DMS114 treated with DMSO at 0.1 percent for 48 hours (cell line): Measurements from ENCODE around the gene FARP1.

Experiments used
- DNase-seq: peaks from one replicate; lab custom pipeline; 2025; ENCODE audit not compliant: unreplicated experiment; lab: John Stamatoyannopoulos, UW

The FARP1 gene

GRCh38 chr13:98439896-98440295, 297.0 kb downstream of the FARP1 start:
- DNase-seq = no peak

GRCh38 chr13:98440390-98441055, 297.6 kb downstream of the FARP1 start:
- no peak for DNase-seq

GRCh38 chr13:98441056-98441676, 298.3 kb downstream of the FARP1 start:
- no peak for DNase-seq

DNA sequence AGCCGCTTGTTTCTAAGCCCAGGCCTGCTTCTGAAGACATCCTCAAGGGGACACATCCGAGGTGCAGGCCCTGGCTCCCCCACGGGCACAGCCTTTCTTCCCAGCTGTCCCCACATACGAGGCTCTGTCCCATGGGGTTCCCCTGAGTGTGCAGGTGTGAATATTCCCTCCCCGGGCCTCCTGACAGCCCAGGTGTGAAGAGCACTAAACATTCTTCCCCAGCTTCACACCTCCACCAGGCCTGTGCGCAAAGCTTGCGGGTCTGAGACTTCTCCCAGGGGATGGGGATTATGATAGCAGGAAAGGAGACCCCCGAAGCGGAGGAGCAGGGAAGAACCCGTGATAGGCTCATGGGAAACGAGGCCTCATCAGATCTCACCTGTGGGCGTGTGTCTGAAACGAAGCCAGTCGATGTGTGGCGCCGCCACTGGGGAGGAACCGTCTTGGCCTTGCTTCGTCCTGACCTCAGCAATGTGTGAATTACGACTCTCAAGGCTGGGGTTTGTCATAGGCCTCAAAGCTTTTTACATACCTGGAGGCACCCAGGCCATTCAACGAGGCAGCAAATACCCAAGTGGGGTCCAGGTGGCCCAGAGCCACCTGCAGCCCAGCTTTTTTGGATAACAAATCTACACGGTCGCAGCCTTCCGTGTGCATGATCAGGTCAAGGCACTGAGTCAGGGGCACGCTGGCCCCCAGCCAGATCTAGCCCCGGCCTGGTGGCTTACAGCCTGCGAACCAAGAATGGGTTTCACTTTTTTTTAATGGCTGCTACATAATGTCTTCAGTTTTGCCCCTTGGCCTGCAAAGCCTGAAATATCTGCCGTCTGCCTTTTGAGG, 299.7 kb downstream of the FARP1 start:
- DNase-seq = no peak

- DNase-seq = no peak
These were observed 300.4 kb downstream of the FARP1 start for GRCh38 chr13:98443329-98443728.

DNA sequence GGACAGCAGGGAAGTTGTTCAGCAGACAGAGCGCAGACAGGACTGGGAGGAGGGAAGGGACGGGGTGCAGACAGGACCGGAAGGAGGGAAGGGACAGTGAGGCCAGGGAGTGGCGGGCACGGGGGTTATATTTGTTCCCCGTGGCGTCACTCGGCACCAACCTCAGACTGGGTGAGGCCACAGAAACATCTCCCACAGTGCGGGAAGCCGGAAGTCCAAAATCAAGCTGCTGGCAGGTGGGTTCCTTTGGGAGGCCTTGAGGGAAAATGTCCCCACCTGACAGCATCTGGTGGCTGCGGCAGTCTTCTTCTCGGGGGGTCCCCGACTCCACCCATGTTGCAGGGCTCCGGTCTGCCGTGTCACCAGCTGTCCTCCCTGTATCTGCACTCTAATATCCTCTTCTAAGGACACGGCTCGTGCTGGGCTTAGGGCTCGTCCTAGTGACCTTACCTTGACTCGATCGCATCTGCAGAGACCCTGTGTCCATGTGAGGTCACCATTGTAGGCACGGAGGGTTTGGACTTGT, 301.0 kb downstream of the FARP1 start:
- no peak for DNase-seq

DNA sequence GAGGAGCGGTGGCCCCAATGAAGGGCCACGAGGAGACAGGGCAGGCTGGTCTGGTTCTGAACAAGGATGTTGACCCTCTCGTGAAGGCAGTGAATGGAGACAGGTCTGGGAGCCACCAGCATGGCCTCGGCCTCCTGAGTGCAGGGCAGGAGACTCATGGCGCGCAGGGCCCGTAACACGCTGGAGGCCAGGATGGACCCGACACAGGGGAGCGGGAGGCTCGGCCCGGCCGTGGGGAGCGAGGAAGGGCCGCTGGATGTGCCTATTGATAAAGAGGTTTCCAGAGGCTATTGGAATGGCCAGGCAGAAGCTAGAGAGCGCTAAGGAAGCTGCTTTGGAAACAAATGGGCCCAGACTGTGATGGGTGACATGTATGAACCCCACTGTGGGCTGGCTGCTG, 301.5 kb downstream of the FARP1 start:
- no peak for DNase-seq

DNA sequence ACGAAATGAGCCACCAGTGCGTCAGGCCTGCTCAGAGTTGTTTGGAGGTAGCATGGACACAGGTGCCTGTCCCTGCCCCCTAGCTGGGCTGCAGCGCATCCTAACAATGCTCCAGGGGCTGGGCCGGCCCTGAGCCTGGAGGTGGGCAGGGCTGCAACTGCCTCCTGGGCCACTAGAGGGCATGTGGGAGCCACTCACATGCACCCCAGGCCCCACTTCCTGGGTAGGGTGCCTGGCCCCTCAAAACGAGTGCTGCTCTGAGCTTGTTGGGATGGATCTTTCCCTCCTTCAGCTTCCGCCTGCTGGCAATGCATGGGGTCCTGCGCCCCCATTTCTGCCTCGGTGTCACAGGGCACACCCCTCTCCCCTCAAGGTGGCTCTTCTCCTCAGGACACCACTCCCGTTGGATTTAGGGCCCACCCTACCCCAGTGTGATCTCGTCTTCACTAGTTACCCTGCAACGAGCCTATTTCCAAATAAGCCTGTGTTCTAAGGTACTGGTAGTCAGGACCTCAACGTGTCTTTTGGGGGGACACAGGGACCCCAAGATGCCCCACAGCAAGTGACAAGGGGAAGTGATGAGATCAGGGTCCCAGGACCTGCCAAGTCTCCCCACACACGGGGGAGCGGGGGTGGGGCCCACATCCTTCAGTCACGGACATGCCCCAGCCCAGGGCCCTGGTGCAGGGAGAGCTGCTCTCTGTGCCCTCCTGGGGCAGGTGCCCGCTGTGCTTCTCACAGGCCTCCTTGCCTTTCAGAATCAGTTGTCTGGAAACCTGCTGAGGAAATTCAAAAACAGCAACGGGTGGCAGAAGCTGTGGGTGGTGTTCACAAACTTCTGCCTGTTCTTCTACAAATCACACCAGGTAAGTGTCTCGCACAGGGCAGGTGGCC, 302.7 kb downstream of the FARP1 start:
- DNase-seq = no peak

GRCh38 chr13:98446234-98446621, 303.3 kb downstream of the FARP1 start:
- DNase-seq = no peak

- DNase-seq = no peak
These were observed 304.2 kb downstream of the FARP1 start for GRCh38 chr13:98447130-98447529.

DNA sequence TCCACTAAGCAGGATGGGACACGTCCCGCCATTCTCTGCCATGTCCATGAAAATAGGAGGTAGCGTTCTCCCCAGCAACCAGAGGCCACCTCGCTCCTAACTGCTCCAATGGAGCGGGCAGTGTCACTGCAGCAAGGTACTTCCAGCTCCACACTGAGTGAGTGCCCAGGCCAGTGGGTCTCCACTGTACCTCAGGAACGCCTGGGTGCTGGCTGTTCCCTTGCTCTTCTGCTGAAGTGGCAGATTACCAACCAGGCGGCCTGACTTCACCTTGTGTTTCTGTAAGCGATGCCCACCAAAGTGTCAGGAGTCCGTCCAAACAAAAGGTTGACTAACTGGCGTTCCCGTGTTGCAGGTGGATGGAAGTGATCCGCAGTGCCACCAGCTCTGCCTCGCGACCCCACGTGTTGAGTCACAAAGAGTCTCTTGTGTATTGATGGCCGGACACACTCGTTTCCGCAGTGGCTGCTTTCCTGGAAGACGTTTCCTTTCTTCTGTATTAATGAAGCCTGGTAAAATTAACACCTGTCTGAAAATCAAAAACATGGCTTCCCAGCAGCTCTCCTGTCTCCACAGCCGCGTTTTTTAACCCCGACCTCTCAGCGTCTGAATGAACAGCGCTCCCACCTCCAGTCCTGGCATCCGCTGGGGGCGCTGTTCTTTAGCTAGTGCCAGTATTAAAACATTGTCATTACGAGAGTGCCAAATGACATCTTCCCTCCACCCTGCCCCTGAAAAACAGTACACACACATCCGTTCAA, 305.2 kb downstream of the FARP1 start:
- DNase-seq = no peak

DNA sequence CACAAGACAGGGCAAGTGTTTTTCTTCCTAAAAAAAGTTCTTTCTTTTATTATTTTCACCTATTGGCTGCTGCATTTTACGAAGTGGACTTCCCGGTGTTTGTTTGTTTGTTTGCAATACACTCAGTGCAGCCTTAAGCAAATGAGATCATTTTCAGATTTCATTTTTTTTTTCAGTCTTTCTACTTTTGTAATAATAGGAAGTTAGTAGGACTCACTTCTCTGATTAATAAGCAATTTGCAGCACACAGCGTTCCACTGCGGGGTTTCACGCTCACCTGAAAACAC, 305.7 kb downstream of the FARP1 start:
- DNase-seq = no peak

DNA sequence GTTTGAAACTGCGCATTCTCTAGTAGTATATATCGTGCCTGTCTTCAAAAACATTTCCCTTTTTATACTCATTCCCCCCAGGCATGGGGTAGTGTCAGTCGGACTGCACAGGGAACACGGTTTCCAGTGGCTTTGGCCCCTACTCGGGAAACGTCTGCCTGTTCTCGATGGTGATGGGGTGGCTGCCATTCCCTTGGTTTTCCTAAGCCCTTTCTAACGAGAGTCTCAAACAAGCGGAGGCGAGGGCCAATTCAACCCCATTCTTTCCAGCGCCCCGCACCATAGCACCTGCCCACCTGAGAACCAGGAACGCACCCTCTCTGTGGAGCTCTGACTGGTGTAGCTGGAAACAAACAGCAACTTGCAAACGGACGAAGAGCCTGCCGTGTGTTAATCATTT, 306.4 kb downstream of the FARP1 start:
- DNase-seq = no peak

GRCh38 chr13:98450026-98450425, 307.1 kb downstream of the FARP1 start:
- DNase-seq = no peak

- no peak for DNase-seq
These were observed 307.7 kb downstream of the FARP1 start for GRCh38 chr13:98450539-98451111.

GRCh38 chr13:98451676-98452470, 309.0 kb downstream of the FARP1 start:
- DNase-seq = no peak

- no peak for DNase-seq
These were observed 310.3 kb downstream of the FARP1 start for GRCh38 chr13:98452851-98453843.

DNA sequence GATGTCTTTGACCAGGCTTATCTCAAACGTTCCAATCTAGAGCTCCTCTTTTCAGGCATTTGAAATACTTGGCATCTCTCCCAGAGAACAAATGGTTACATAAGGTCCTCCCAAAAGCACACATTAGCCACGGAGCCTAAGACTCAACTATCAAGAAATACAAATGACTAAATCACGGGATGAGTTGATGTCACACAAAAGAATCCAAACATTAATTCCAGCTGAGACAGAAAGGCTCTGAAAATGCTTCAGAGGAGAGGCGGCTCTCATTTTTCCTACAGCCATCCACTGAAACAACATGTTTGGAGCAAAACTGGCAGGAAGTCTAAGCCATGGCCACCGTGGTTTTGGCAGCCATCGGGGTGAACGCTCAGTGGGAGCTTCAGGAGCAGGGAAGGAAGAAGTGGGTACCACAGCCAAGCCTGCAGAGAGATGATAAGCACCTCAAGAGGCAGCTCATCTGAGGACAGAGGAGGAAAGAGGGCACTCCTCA, 311.5 kb downstream of the FARP1 start:
- DNase-seq = no peak
